DND-41 (cell line): ENCODE data around the gene HHEX.
A peak's percentile ranks its signal among the peaks of the same experiment; 100 is the strongest.
"Not testable (repeated sequence)": the region's sequence is repeated elsewhere in the genome, so short reads cannot be mapped to it uniquely, and the experiment has no call there.

ENCODE experiments used
- ATAC-seq: fragments of 200-7000 bp; cut with Tn5 transposase; 3 replicates; pipeline ENCODE4 v1.9.1; 2021; ENCODE audit warnings: low read depth; ENCODE audit not compliant: insufficient read depth
- DNase-seq: peaks from one replicate; pipeline ENCODE4 v3.0.0-alpha.2; 2020
- H2AFZ ChIP-seq: 2 replicates; pipeline ENCODE4 v1.6.0; 2012; ENCODE audit warnings: low read depth, low read length
- H3K27ac ChIP-seq: 2 replicates; pipeline ENCODE4 v1.5.1; 2012; ENCODE audit warnings: low read length, inconsistent platforms
- H3K27me3 ChIP-seq: fragments of 200-600 bp; sonication (generic); 2 replicates; pipeline ENCODE4 v1.6.0; 2012; ENCODE audit warnings: low read length, mild to moderate bottlenecking, inconsistent platforms; ENCODE audit not compliant: insufficient read depth, poor library complexity
- H3K36me3 ChIP-seq: 2 replicates; pipeline ENCODE4 v1.5.1; 2012; ENCODE audit warnings: low read length, inconsistent platforms; ENCODE audit not compliant: insufficient read depth
- H3K4me1 ChIP-seq: 2 replicates; pipeline ENCODE4 v1.5.1; 2012; ENCODE audit warnings: mild to moderate bottlenecking, low read length; ENCODE audit not compliant: insufficient read depth
- H3K4me2 ChIP-seq: 2 replicates; pipeline ENCODE4 v1.6.0; 2012; ENCODE audit warnings: mild to moderate bottlenecking, moderate library complexity, low read length, inconsistent platforms; ENCODE audit not compliant: insufficient read depth
- H3K4me3 ChIP-seq, 2 experiments: fragments of 200-600 bp in 1 of 2; shearing (Covaris generic) in 1 of 2; 2 replicates each; pipeline ENCODE4 v1.5.1; 2012 to 2016; ENCODE audit warnings: inconsistent platforms in 2 of 2, low read length in 2 of 2, mild to moderate bottlenecking in 2 of 2, low read depth in 1 of 2, moderate library complexity in 1 of 2
- H3K79me2 ChIP-seq: 2 replicates; pipeline ENCODE4 v1.6.0; 2012; ENCODE audit warnings: low read length, inconsistent platforms; ENCODE audit not compliant: insufficient read depth
- H3K9ac ChIP-seq: 2 replicates; pipeline ENCODE4 v1.6.0; 2012; ENCODE audit warnings: low read depth, mild to moderate bottlenecking, inconsistent platforms, low read length, moderate library complexity
- H3K9me3 ChIP-seq: 2 replicates; pipeline ENCODE4 v1.5.1; 2012; ENCODE audit warnings: low read length, moderate library complexity, mild to moderate bottlenecking, inconsistent platforms; ENCODE audit not compliant: insufficient read depth, severe bottlenecking
- H4K20me1 ChIP-seq: 2 replicates; pipeline ENCODE4 v1.6.0; 2012; ENCODE audit warnings: low read length; ENCODE audit not compliant: insufficient read depth
- EZH2 ChIP-seq: IDR thresholded peaks from 3 replicates; pipeline ENCODE4 v1.6.1; 2012; ENCODE audit warnings: borderline replicate concordance, low read depth, mild to moderate bottlenecking, moderate library complexity, low read length, inconsistent platforms; ENCODE audit not compliant: severe bottlenecking
- TF ChIP-seq, protein P1 (sequence below): IDR thresholded peaks from 2 replicates; pipeline ENCODE4 v1.5.1; 2012; ENCODE audit warnings: borderline replicate concordance, low read length, moderate library complexity, mild to moderate bottlenecking; ENCODE audit not compliant: poor library complexity, severe bottlenecking; ENCODE audit errors: extremely low read depth

HHEX gene

DNA sequence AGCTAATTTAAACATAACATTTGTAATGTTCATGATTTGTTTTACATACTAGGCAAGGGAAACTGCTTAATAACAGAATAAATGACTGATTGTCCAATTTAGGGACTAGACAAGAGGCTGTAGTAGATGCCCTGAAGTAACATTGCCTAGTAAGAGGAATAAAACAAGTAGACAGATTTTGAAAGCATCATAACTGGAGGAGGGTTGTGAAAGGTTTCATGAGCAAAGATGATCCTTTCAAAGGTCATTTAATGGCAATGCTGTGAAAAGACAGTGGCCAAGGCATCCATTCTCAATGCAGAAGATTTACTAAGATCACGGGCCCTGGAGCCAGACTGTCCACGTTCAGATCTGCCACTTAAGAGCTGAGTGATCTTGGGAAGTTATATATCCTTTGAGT lies 44.8 kb upstream of the HHEX start:
- ATAC-seq (no peak), DNase-seq (no peak)
- no peaks in the 10 kb centered on the region for H3K27me3 ChIP-seq
- H3K4me2 ChIP-seq: no peak overlapping the region
- H3K4me1 ChIP-seq: no peaks in the 10 kb centered on the region
- H3K27ac ChIP-seq: no peak overlapping the region
- TF ChIP-seq EZH2: no peak
- TF ChIP-seq, protein P1, sequence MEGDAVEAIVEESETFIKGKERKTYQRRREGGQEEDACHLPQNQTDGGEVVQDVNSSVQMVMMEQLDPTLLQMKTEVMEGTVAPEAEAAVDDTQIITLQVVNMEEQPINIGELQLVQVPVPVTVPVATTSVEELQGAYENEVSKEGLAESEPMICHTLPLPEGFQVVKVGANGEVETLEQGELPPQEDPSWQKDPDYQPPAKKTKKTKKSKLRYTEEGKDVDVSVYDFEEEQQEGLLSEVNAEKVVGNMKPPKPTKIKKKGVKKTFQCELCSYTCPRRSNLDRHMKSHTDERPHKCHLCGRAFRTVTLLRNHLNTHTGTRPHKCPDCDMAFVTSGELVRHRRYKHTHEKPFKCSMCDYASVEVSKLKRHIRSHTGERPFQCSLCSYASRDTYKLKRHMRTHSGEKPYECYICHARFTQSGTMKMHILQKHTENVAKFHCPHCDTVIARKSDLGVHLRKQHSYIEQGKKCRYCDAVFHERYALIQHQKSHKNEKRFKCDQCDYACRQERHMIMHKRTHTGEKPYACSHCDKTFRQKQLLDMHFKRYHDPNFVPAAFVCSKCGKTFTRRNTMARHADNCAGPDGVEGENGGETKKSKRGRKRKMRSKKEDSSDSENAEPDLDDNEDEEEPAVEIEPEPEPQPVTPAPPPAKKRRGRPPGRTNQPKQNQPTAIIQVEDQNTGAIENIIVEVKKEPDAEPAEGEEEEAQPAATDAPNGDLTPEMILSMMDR: no peak
- no peak overlapping the region for H2AFZ ChIP-seq
- no peaks in the 10 kb centered on the region for H3K9me3 ChIP-seq
- peaks cover 94% of the 10 kb centered on the region for H3K36me3 ChIP-seq
- H3K9ac ChIP-seq: no peak overlapping the region
- H4K20me1 ChIP-seq: no peaks in the 10 kb centered on the region; the same call in 1 of the 2 replicates
- H3K79me2 ChIP-seq: peaks cover 20% of the 10 kb centered on the region; the same call in 1 of the 2 replicates
- H3K4me3 ChIP-seq: no peak overlapping the region

GRCh38 chr10:92650864-92651263 lies 38.9 kb upstream of the HHEX start:
- H3K36me3 ChIP-seq: peaks cover 98% of the 10 kb centered on the region
- H3K9me3 ChIP-seq, DNase-seq: not testable (repeated sequence)

DNA sequence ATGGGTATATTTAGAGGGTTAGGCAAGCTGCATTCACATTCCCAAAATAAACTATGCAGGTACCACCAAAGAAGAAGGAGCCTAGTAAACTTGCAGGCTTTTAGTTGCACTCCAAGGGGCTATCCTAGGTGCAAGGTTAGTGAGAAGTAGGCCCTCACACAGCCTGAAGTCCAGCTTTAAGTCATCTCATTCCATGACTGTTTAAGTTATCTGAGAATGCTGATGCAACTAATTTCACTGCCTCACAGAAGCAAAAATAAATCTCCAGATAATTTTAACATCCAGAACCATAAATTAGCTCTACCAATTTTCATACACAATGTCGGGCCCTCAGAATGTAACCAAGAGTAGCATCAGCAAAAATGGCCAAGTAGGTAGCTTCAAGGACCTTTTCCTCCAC lies 34.3 kb upstream of the HHEX start:
- H3K36me3 ChIP-seq: peaks cover 58% of the 10 kb centered on the region
- no peaks in the 10 kb centered on the region for H4K20me1 ChIP-seq
- H3K27me3 ChIP-seq: no peaks in the 10 kb centered on the region
- TF ChIP-seq, protein P1: no peak
- no peak for TF ChIP-seq EZH2
- H2AFZ ChIP-seq: no peak overlapping the region
- H3K4me3 ChIP-seq: no peak overlapping the region
- ATAC-seq (no peak), DNase-seq (no peak)
- H3K4me2 ChIP-seq: no peak overlapping the region
- no peak overlapping the region for H3K27ac ChIP-seq
- no peaks in the 10 kb centered on the region for H3K9me3 ChIP-seq
- H3K4me1 ChIP-seq: no peaks in the 10 kb centered on the region
- H3K9ac ChIP-seq: no peak overlapping the region
- H3K79me2 ChIP-seq: no peaks in the 10 kb centered on the region

More at GRCh38 chr10:92650864-92651263, 38.9 kb upstream of the HHEX start:
- not testable (repeated sequence) for H3K27me3 ChIP-seq, H3K4me3 ChIP-seq, H3K4me1 ChIP-seq, H2AFZ ChIP-seq, H3K27ac ChIP-seq, H3K79me2 ChIP-seq, H3K4me2 ChIP-seq, H3K9ac ChIP-seq, H4K20me1 ChIP-seq, ATAC-seq

DNA sequence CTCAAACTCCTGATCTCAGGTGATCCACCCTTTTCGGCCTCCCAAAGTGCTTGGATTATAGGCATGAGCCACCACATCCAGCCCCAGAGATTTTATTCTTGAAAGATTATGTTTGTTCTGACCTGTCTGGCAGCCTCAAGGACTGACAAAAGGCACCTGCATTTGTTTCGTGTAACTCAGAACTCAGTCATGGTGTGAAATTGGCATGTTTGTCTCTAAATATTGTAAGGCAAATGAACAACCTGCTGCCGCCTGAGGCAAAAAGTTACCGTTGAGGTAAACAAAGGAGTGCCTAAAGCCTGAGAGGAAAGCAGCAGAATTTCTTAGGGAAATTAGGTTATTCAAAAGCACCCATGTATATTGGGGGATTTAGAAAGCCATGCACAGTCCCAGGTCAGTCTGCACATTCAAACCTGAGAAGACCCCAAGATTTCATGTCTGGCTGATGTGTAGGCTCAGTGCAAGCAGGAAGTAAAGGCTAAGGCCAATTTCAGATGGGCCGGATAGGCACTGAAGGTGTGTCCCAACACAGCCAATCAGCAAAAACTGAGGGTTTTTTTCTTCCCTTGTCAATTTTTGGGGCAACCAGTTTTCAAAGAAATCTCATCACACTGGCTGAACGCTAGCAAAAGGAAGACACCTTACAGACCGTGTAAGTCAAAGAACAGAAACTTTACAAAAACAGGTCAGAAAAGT lies 33.3 kb upstream of the HHEX start:
- Histone ChIP-seq H3K4me3 (no peak overlapping the region), H2AFZ (no peak overlapping the region), H4K20me1 (no peaks in the 10 kb centered on the region), H3K36me3 (peaks cover 49% of the 10 kb centered on the region), H3K4me1 (no peaks in the 10 kb centered on the region), H3K27me3 (no peaks in the 10 kb centered on the region), H3K79me2 (no peaks in the 10 kb centered on the region), H3K9me3 (no peaks in the 10 kb centered on the region), H3K4me2 (no peak overlapping the region), H3K27ac (no peak overlapping the region), H3K9ac (no peak overlapping the region)
- DNase-seq (no peak), ATAC-seq (peak; percentile 55; the same call in 2 of the 3 replicates)
- TF ChIP-seq, protein P1: no peak
- no peak for TF ChIP-seq EZH2
